H1 (cell line): ENCODE results near the gene RAB3C. TPM values are rescaled to one million over a fixed set of nuclear protein-coding genes. Genes with fewer than 3 reads are reported as not detected.

Source experiments
- CTCF ChIA-PET: fragments of 300-600 bp; sonication (Branson Sonifier 250); formaldehyde crosslinking; loops from one replicate; lab custom pipeline; 2021; ENCODE audit not compliant: partially characterized antibody; lab: Charles Lee
- POLR2A ChIA-PET: fragments of 300-600 bp; sonication (Branson Sonifier 250); formaldehyde crosslinking; loops from one replicate; lab custom pipeline; 2021; ENCODE audit warnings: inconsistent platforms; ENCODE audit not compliant: partially characterized antibody; lab: Charles Lee
- DNase-seq, 2 experiments: peaks; one replicate each; pipeline versions ENCODE4 v3.0.0 to v3.0.0-alpha.2; 2010 to 2022; ENCODE audit warnings: low spot score in 2 of 2, low read depth in 1 of 2, mixed read lengths in 1 of 2
- FAIRE-seq: peaks from 2 replicates; lab custom pipeline; 2011; peaks lifted over from hg19 to GRCh38; lab: Jason Lieb, UNC
- H2AFZ ChIP-seq: 2 replicates; pipeline ENCODE4 v1.8.1; 2012; ENCODE audit warnings: low read length, inconsistent platforms
- H2AK5ac ChIP-seq: 2 replicates; pipeline ENCODE4 v1.6.1; 2013; ENCODE audit warnings: low read depth, low read length
- H2BK120ac ChIP-seq: replicated peaks from 2 replicates; pipeline ENCODE3; 2013; ENCODE audit warnings: low read depth, low read length, inconsistent platforms
- H2BK12ac ChIP-seq: 2 replicates; pipeline ENCODE4 v1.6.1; 2013; ENCODE audit warnings: low read depth, low read length
- H2BK15ac ChIP-seq: 2 replicates; pipeline ENCODE4 v1.6.1; 2013; ENCODE audit warnings: low read length
- H2BK20ac ChIP-seq: 2 replicates; pipeline ENCODE4 v1.6.1; 2013; ENCODE audit warnings: low read length
- H2BK5ac ChIP-seq: 2 replicates; pipeline ENCODE4 v1.6.1; 2013; ENCODE audit warnings: low read depth, low read length
- H3K14ac ChIP-seq: 2 replicates; pipeline ENCODE4 v1.6.1; 2013; ENCODE audit warnings: inconsistent platforms; ENCODE audit not compliant: insufficient read length
- H3K18ac ChIP-seq: 2 replicates; pipeline ENCODE4 v1.6.1; 2013; ENCODE audit warnings: low read length; ENCODE audit errors: extremely low read depth
- H3K23ac ChIP-seq: 2 replicates; pipeline ENCODE4 v1.6.1; 2013; ENCODE audit warnings: inconsistent platforms; ENCODE audit not compliant: insufficient read length
- H3K23me2 ChIP-seq: 2 replicates; pipeline ENCODE4 v1.6.1; 2013; ENCODE audit warnings: low read depth, low read length
- H3K27ac ChIP-seq: 2 replicates; pipeline ENCODE4 v1.6.1; 2011; ENCODE audit warnings: low read depth, low read length, inconsistent platforms
- H3K27me3 ChIP-seq, 4 experiments: replicated peaks in 1 of 4; 1 replicate in 1 of 4; 2 replicates in 3 of 4; pipeline versions ENCODE4 v1.6.1 to v1.8.1; 2011 to 2013; ENCODE audit warnings: low read length in 3 of 4, mild to moderate bottlenecking in 3 of 4, inconsistent platforms in 2 of 4, mixed read lengths in 2 of 4, moderate library complexity in 1 of 4; ENCODE audit not compliant: control insufficient read depth in 3 of 4, insufficient read depth in 3 of 4; ENCODE audit errors: extremely low read depth in 1 of 4
- H3K36me3 ChIP-seq, 4 experiments: 2 replicates each; pipeline versions ENCODE4 v1.6.1 to v1.8.1; 2011 to 2013; ENCODE audit warnings: mild to moderate bottlenecking in 4 of 4, low read length in 3 of 4, moderate library complexity in 2 of 4, control low read depth in 1 of 4, inconsistent platforms in 1 of 4; ENCODE audit not compliant: insufficient read depth in 4 of 4, control insufficient read depth in 2 of 4
- H3K4ac ChIP-seq: replicated peaks from 2 replicates; pipeline ENCODE3; 2013; ENCODE audit warnings: low read length, low read depth, mixed read lengths, inconsistent platforms; ENCODE audit not compliant: insufficient read length
- H3K4me1 ChIP-seq, 4 experiments: replicated peaks in 1 of 4; 1 replicate in 1 of 4; 2 replicates in 3 of 4; pipeline versions ENCODE4 v1.6.1 to v1.8.1; 2011 to 2013; ENCODE audit warnings: low read length in 3 of 4, inconsistent platforms in 2 of 4, mixed read lengths in 1 of 4; ENCODE audit not compliant: insufficient read depth in 4 of 4, control insufficient read depth in 3 of 4
- H3K4me2 ChIP-seq, 2 experiments: 2 replicates each; pipeline versions ENCODE4 v1.6.1 to v1.8.1; 2011 to 2013; ENCODE audit warnings: low read depth in 2 of 2, low read length in 2 of 2, control low read depth in 1 of 2, inconsistent platforms in 1 of 2, mild to moderate bottlenecking in 1 of 2; ENCODE audit not compliant: insufficient read depth in 1 of 2
- H3K4me3 ChIP-seq, 4 experiments: fragments of 200-600, 300-600 bp in 1 of 4; sonication (generic), shearing (Covaris generic), sonication (Bioruptor Twin) in 1 of 4; 2 replicates each; pipeline versions ENCODE4 v1.5.1 to v1.8.1; 2011 to 2016; ENCODE audit warnings: low read length in 4 of 4, low read depth in 3 of 4, control low read depth in 2 of 4, inconsistent platforms in 2 of 4, mild to moderate bottlenecking in 2 of 4, mixed read lengths in 1 of 4, moderate library complexity in 1 of 4; ENCODE audit not compliant: insufficient read depth in 2 of 4; ENCODE audit errors: extremely low read depth in 1 of 4
- H3K56ac ChIP-seq: replicated peaks from 2 replicates; pipeline ENCODE3; 2013; ENCODE audit warnings: low read depth, mild to moderate bottlenecking, mixed read lengths, low read length, inconsistent platforms; ENCODE audit not compliant: insufficient read length
- H3K79me1 ChIP-seq: 2 replicates; pipeline ENCODE4 v1.6.1; 2013; ENCODE audit warnings: low read depth, low read length, control low read depth
- H3K79me2 ChIP-seq, 2 experiments: 2 replicates each; pipeline versions ENCODE4 v1.6.1 to v1.8.1; 2012 to 2013; ENCODE audit warnings: low read length in 2 of 2, mild to moderate bottlenecking in 2 of 2, inconsistent platforms in 1 of 2; ENCODE audit not compliant: insufficient read depth in 2 of 2, control insufficient read depth in 1 of 2
- H3K9ac ChIP-seq, 4 experiments: replicated peaks in 1 of 4; 1 replicate in 1 of 4; 2 replicates in 3 of 4; pipeline versions ENCODE4 v1.6.1 to v1.8.1; 2011 to 2013; ENCODE audit warnings: low read depth in 3 of 4, low read length in 3 of 4, control low read depth in 2 of 4, mild to moderate bottlenecking in 2 of 4, moderate library complexity in 2 of 4, inconsistent platforms in 1 of 4; ENCODE audit errors: extremely low read depth in 1 of 4
- H3K9me3 ChIP-seq, 2 experiments: 2 replicates each; pipeline versions ENCODE4 v1.6.1 to v1.8.1; 2012 to 2013; ENCODE audit warnings: mild to moderate bottlenecking in 2 of 2, moderate library complexity in 2 of 2, control low read depth in 1 of 2, inconsistent platforms in 1 of 2, low read depth in 1 of 2, low read length in 1 of 2, mixed read lengths in 1 of 2; ENCODE audit not compliant: insufficient read depth in 2 of 2
- H4K20me1 ChIP-seq, 2 experiments: replicated peaks in 1 of 2; 2 replicates each; pipeline versions ENCODE3 to v1.8.1; 2011 to 2013; ENCODE audit warnings: inconsistent platforms in 2 of 2, low read length in 2 of 2, mild to moderate bottlenecking in 1 of 2; ENCODE audit not compliant: insufficient read depth in 2 of 2, control insufficient read depth in 1 of 2
- H4K5ac ChIP-seq: 2 replicates; pipeline ENCODE4 v1.6.1; 2013; ENCODE audit warnings: low read length, low read depth, mixed read lengths, inconsistent platforms; ENCODE audit not compliant: insufficient read length
- H4K8ac ChIP-seq: 2 replicates; pipeline ENCODE4 v1.8.0; 2013; ENCODE audit warnings: mild to moderate bottlenecking, moderate library complexity, low read length, inconsistent platforms; ENCODE audit not compliant: insufficient read depth; ENCODE audit errors: extremely low read depth
- H4K91ac ChIP-seq: replicated peaks from 2 replicates; pipeline ENCODE3; 2013; ENCODE audit warnings: low read length, mixed read lengths, inconsistent platforms; ENCODE audit not compliant: insufficient read length
- CHD2 ChIP-seq: IDR thresholded peaks from 2 replicates; pipeline ENCODE4 v1.6.1; 2012; ENCODE audit warnings: low read length, improper control_type of control experiment
- GABPA ChIP-seq: IDR thresholded peaks from 2 replicates; pipeline ENCODE4 v1.6.1; 2011; ENCODE audit warnings: mild to moderate bottlenecking, low read length, moderate library complexity, borderline replicate concordance; ENCODE audit not compliant: insufficient read depth
- GTF2F1 ChIP-seq: IDR thresholded peaks from 2 replicates; pipeline ENCODE4 v1.6.1; 2012; ENCODE audit warnings: low read depth, low read length, improper control_type of control experiment, borderline replicate concordance
- NANOG ChIP-seq: IDR thresholded peaks from 2 replicates; pipeline ENCODE4 v1.6.1; 2011; ENCODE audit warnings: low read length, low read depth, mild to moderate bottlenecking, inconsistent platforms; ENCODE audit not compliant: insufficient read depth, poor library complexity, severe bottlenecking
- RFX5 ChIP-seq: IDR thresholded peaks from 2 replicates; pipeline ENCODE4 v1.6.1; 2011; ENCODE audit warnings: low read depth, low read length, improper control_type of control experiment, borderline replicate concordance
- RNF2 ChIP-seq: fragments of 200-900, 300-1000 bp; sonication (generic); IDR thresholded peaks from 2 replicates; pipeline ENCODE4 v1.7.1; 2016; ENCODE audit warnings: borderline replicate concordance, low read depth, mild to moderate bottlenecking, antibody characterized with exemption, low read length; ENCODE audit not compliant: poor library complexity, severe bottlenecking; ENCODE audit errors: missing control alignments
- SP2 ChIP-seq: IDR thresholded peaks from 2 replicates; pipeline ENCODE4 v1.6.1; 2012; ENCODE audit warnings: mild to moderate bottlenecking, low read length, inconsistent platforms
- SP4 ChIP-seq: IDR thresholded peaks from 2 replicates; pipeline ENCODE4 v1.6.1; 2012; ENCODE audit warnings: low read length, inconsistent platforms
- TAF1 ChIP-seq: IDR thresholded peaks from 2 replicates; pipeline ENCODE4 v1.6.1; 2011; ENCODE audit warnings: mild to moderate bottlenecking, low read depth, low read length
- TEAD4 ChIP-seq: IDR thresholded peaks from 2 replicates; pipeline ENCODE4 v1.6.1; 2012; ENCODE audit warnings: low read depth, low read length, inconsistent platforms, mixed read lengths
- USF2 ChIP-seq: IDR thresholded peaks from 2 replicates; pipeline ENCODE4 v1.6.1; 2011; ENCODE audit warnings: low read length, improper control_type of control experiment
- WGBS, 2 experiments: shearing (Covaris generic) in 1 of 2; methylation state at CpG; one replicate each; pipeline versions ENCODE4 v1.1.6 to v1.1.7; 2013 to 2015; ENCODE audit warnings: low lambda C conversion rate in 2 of 2, mixed read lengths in 2 of 2, inconsistent platforms in 1 of 2, low coverage in 1 of 2, missing lambda C conversion rate in 1 of 2; ENCODE audit not compliant: insufficient replicate concordance in 2 of 2, insufficient coverage in 1 of 2, insufficient read length in 1 of 2; ENCODE audit errors: extremely low coverage in 1 of 2, missing lambda C conversion rate in 1 of 2; 5-methylcytosine and 5-hydroxymethylcytosine counted together
- polyA plus RNA-seq, 7 experiments: library from polyadenylated mRNA; depleted of rRNA in 3 of 7; stranded (reverse) in 5 of 7; unstranded in 2 of 7; fragments of >200 nt in 5 of 7; fragments of 200-250 nt in 2 of 7; gene quantifications; 1 replicate in 5 of 7; 2 replicates in 1 of 7; 4 replicates in 1 of 7; pipeline versions ENCODE4 v1.2.1 to v1.2.3, GENCODE V29; 2011 to 2013; ENCODE audit warnings: missing spikeins in 2 of 7, mixed read lengths in 2 of 7
- total RNA-seq: library from RNA; stranded (reverse); fragmentation: NEBNext Ultra II Directional; extraction: Animal tissue kit (Norgen Biotek cat#: 25700); gene quantifications from 2 replicates; pipeline ENCODE4 v1.2.1, GENCODE V29; 2021
- TF ChIP-seq, protein P1 (sequence below): IDR thresholded peaks from 2 replicates; pipeline ENCODE4 v1.6.1; 2012; ENCODE audit warnings: inconsistent platforms
- TF ChIP-seq, protein P2 (sequence below): IDR thresholded peaks from 2 replicates; pipeline ENCODE4 v1.6.1; 2011; ENCODE audit warnings: low read depth, mild to moderate bottlenecking, low read length; ENCODE audit not compliant: insufficient read depth

RAB3C gene
- total and polyA plus RNA-seq, 2 of the 8 experiments (the other 6 are each of a cell fraction or from before 2014, with no cell fraction given) = 14.7 to 18.3 TPM

GRCh38 chr5:58631895-58632294, 49.0 kb downstream of the RAB3C start:
- Histone ChIP-seq H4K91ac (no peak overlapping the region), H3K27ac (no peak overlapping the region), H3K79me2 (no peaks in the 10 kb centered on the region), H2BK5ac (no peak overlapping the region), H3K18ac (no peak overlapping the region), H2BK120ac (no peak overlapping the region), H3K4me2 (no peak overlapping the region), H3K36me3 (no peaks in the 10 kb centered on the region), H3K4me1 (no peaks in the 10 kb centered on the region; a peak in 2 of 7 replicates), H2BK12ac (no peak overlapping the region), H3K56ac (no peak overlapping the region), H3K9me3 (no peaks in the 10 kb centered on the region), H3K23ac (no peak overlapping the region), H2BK15ac (no peak overlapping the region), H3K79me1 (no peaks in the 10 kb centered on the region), H2AK5ac (no peak overlapping the region), H3K23me2 (no peaks in the 10 kb centered on the region), H2BK20ac (no peak overlapping the region), H4K5ac (no peak overlapping the region), H3K4ac (no peak overlapping the region), H4K20me1 (no peaks in the 10 kb centered on the region), H3K27me3 (no peaks in the 10 kb centered on the region), H3K14ac (no peak overlapping the region), H3K9ac (no peak overlapping the region), H4K8ac (no peak overlapping the region), H3K4me3 (no peak overlapping the region), H2AFZ (no peak overlapping the region)
- DNase-seq (no peak), FAIRE-seq (no peak)
- 100% methylated on average over 1 of the region's 1 CpG; no CpG with 5 or more reads in 1 of the 2 experiments for WGBS, 2 experiments
- CTCF ChIA-PET = no interaction called here
- POLR2A ChIA-PET = no interaction called here
- TF ChIP-seq NANOG (no peak), GTF2F1 (no peak), SP4 (no peak), RFX5 (no peak), GABPA (no peak), CHD2 (no peak), TEAD4 (no peak), USF2 (no peak), TAF1 (no peak), RNF2 (no peak), SP2 (no peak)
- TF ChIP-seq, protein P1, sequence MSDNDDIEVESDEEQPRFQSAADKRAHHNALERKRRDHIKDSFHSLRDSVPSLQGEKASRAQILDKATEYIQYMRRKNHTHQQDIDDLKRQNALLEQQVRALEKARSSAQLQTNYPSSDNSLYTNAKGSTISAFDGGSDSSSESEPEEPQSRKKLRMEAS = no peak
- TF ChIP-seq, protein P2, sequence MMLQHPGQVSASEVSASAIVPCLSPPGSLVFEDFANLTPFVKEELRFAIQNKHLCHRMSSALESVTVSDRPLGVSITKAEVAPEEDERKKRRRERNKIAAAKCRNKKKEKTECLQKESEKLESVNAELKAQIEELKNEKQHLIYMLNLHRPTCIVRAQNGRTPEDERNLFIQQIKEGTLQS = no peak
